CD4-positive, alpha-beta memory T cell (primary cell): ENCODE measurements around the gene AFG1L. TPM values are rescaled to one million over a fixed set of nuclear protein-coding genes. Genes with fewer than 3 reads are reported as not detected.

Experiments used
- CTCF ChIA-PET: fragments of 350-600 bp; sonication (Branson Sonifier 250); formaldehyde crosslinking; loops from one replicate; lab custom pipeline; 2021; ENCODE audit warnings: inconsistent platforms; ENCODE audit not compliant: partially characterized antibody; lab: Charles Lee
- POLR2A ChIA-PET: fragments of 350-600 bp; sonication (Branson Sonifier 250); formaldehyde crosslinking; loops from one replicate; lab custom pipeline; 2021; ENCODE audit not compliant: partially characterized antibody; lab: Charles Lee
- DNase-seq, 5 donors: peaks; one replicate each; pipeline versions ENCODE4 v3.0.0 to v3.0.0-alpha.2; 2020 to 2022; ENCODE audit warnings: mixed read lengths in 1 of 5
- H3K27ac ChIP-seq: one replicate; pipeline ENCODE4 v1.7.0; 2013; ENCODE audit warnings: low read depth, low read length
- H3K27me3 ChIP-seq: 2 replicates; pipeline ENCODE4 v1.7.0; 2013; ENCODE audit warnings: mild to moderate bottlenecking, low read length, moderate library complexity; ENCODE audit not compliant: insufficient read depth
- H3K36me3 ChIP-seq: 2 replicates; pipeline ENCODE4 v1.7.0; 2013; ENCODE audit warnings: mild to moderate bottlenecking, low read length, moderate library complexity; ENCODE audit not compliant: insufficient read depth
- H3K4me1 ChIP-seq: 2 replicates; pipeline ENCODE4 v1.7.0; 2013; ENCODE audit warnings: mild to moderate bottlenecking, low read length, moderate library complexity; ENCODE audit not compliant: insufficient read depth
- H3K4me3 ChIP-seq, 2 donors: one replicate each; pipeline ENCODE4 v1.7.0; 2013; ENCODE audit warnings: low read length in 2 of 2, mild to moderate bottlenecking in 1 of 2
- H3K9me3 ChIP-seq, 2 donors: one replicate each; pipeline ENCODE4 v1.7.0; 2013; ENCODE audit warnings: low read length in 2 of 2, control low read depth in 1 of 2; ENCODE audit not compliant: control insufficient read depth in 1 of 2
- H3K27ac Mint-ChIP-seq, 7 donors: one replicate each; pipeline ENCODE4 v1.8.0; 2020 to 2021; ENCODE audit warnings: mixed read lengths in 7 of 7, mild to moderate bottlenecking in 6 of 7, inconsistent platforms in 3 of 7, moderate library complexity in 3 of 7
- H3K27me3 Mint-ChIP-seq, 2 donors: one replicate each; pipeline ENCODE4 v1.8.0; 2020 to 2021; ENCODE audit warnings: mixed read lengths in 2 of 2
- H3K36me3 Mint-ChIP-seq, 2 donors: one replicate each; pipeline ENCODE4 v1.8.0; 2020 to 2021; ENCODE audit warnings: mixed read lengths in 2 of 2, inconsistent platforms in 1 of 2, mild to moderate bottlenecking in 1 of 2
- H3K4me1 Mint-ChIP-seq, 4 donors: one replicate each; pipeline ENCODE4 v1.8.0; 2020 to 2021; ENCODE audit warnings: mixed read lengths in 4 of 4, mild to moderate bottlenecking in 1 of 4
- H3K4me3 Mint-ChIP-seq, 8 donors: one replicate each; pipeline ENCODE4 v1.8.0; 2020 to 2021; ENCODE audit warnings: mixed read lengths in 8 of 8, mild to moderate bottlenecking in 7 of 8, moderate library complexity in 6 of 8, inconsistent platforms in 3 of 8
- H3K9me3 Mint-ChIP-seq, 8 donors: one replicate each; pipeline ENCODE4 v1.8.0; 2020 to 2021; ENCODE audit warnings: mixed read lengths in 8 of 8, mild to moderate bottlenecking in 5 of 8, inconsistent platforms in 3 of 8, moderate library complexity in 1 of 8
- intact Hi-C: fragments of 100-400 bp; cut with micrococcal nuclease; formaldehyde crosslinking; loops from one replicate; pipeline ENCODE4 v1.15.1; 2023
- polyA plus RNA-seq, 2 donors: library from polyadenylated mRNA; unstranded; fragments of 300-500 nt; fragmentation: Illumina TruSeq; gene quantifications; one replicate each; pipeline ENCODE4 v1.2.3, GENCODE V29; 2021
- total RNA-seq, 2 experiments: library from RNA; stranded (reverse); gene quantifications; one replicate each; pipeline ENCODE4 v1.2.3, GENCODE V29; 2021

AFG1L gene
- total and polyA plus RNA-seq, 4 experiments from 2014 or later = 1.5 to 6.6 (median 4.5) TPM

DNA sequence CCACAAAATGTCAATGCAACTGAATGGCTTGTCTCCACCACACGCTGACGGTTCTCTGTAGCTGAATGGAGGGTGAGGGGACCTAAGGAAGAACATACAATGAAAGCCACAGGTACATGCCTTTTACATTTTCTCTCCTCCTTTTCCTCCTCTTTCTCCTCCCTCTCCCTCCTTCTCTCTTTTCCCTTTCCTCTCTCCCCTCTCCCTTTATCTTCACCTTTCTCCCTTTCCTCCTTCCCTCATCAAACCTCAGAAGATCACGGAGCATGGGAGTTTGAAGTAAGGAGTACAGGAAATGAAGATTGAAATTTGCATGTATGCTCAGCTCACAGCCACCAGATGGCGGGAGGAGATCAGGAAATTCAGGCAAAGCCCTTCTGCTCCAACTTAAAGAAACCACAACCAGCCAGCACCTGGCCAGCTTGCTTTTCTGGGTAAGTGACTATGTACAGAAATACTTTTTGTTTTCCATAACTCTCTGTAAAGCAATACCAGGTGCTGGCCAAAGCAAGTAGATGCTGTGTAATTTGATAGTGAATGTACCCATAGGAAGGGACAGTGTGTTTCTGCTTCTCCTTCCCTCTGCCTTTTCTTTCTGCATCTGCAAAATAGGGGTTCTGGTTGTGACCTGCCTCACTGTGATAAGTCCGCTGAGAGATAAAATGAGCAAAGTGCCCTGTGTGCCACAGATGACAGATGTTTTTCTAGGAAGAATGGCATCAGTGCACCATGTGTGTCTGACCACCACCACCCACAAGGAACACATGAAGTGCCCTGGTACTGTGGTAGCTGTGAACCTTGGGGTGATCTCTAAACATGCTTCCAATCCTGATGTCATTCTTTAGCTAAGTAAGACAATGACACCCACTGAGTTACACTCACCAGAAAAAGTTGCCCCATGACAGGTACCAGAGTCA is 247.2 kb downstream of the AFG1L start:
- no peaks in the 10 kb centered on the region for H3K36me3 ChIP-seq
- no peaks in the 10 kb centered on the region for H3K27me3 ChIP-seq
- peaks cover 4 to 6% of the 10 kb centered on the region in 2 donors for H3K27me3 Mint-ChIP-seq
- H3K4me3 Mint-ChIP-seq = peak overlapping the region in 4 of 8 donors; percentile 16 to 71 (median 56)
- CTCF ChIA-PET = interaction anchor here (0.6 to 8.3 kb wide), 41 partner anchors 10 to 843 kb away, joined by 3 to 219 read pairs (median 4); partner anchors contain the start of genes ARMC2 and CD164
- peaks cover 8% of the 10 kb centered on the region for H3K4me1 ChIP-seq
- H3K4me3 ChIP-seq = no peak overlapping the region
- H3K9me3 ChIP-seq = no peaks in the 10 kb centered on the region
- no peak overlapping the region for H3K27ac ChIP-seq
- intact Hi-C loops = loop anchor here (1.0 to 5.0 kb wide), 6 partner anchors 15 to 841 kb away; no protein-coding TSS in a partner anchor
- H3K9me3 Mint-ChIP-seq = peaks cover 0 to 6% (median 0%) of the 10 kb centered on the region in 8 donors
- DNase-seq = peak; percentile 71 to 74 (median 73)
- no peak overlapping the region for H3K27ac Mint-ChIP-seq
- H3K4me1 Mint-ChIP-seq = peaks cover 6 to 17% (median 8%) of the 10 kb centered on the region in 4 donors
- POLR2A ChIA-PET = interaction anchor here (0.8 to 3.0 kb wide), 10 partner anchors 17 to 646 kb away, joined by 3 to 10 read pairs (median 4); partner anchors contain the start of gene SESN1
- no peaks in the 10 kb centered on the region for H3K36me3 Mint-ChIP-seq

GRCh38 chr6:108543175-108543940 is 248.5 kb downstream of the AFG1L start:
- Mint-ChIP-seq H3K27me3 (peaks cover 2 to 4% of the 10 kb centered on the region in 2 donors), H3K9me3 (peaks cover 0 to 6% (median 0%) of the 10 kb centered on the region in 8 donors), H3K4me1 (peaks cover 6 to 17% (median 8%) of the 10 kb centered on the region in 4 donors), H3K4me3 (no peak overlapping the region), H3K27ac (peak overlapping the region in 2 of 7 donors; percentile 25 to 43), H3K36me3 (no peaks in the 10 kb centered on the region)
- no peaks in the 10 kb centered on the region for H3K36me3 ChIP-seq
- ChIA-PET POLR2A (interaction anchor here (1.5 to 3.0 kb wide), 2 partner anchors 349 to 528 kb away, joined by 3 to 9 read pairs; no protein-coding TSS in a partner anchor), CTCF (interaction anchor here (0.9 to 8.3 kb wide), 20 partner anchors 9 to 836 kb away, joined by 3 to 219 read pairs (median 5); no protein-coding TSS in a partner anchor)
- no peaks in the 10 kb centered on the region for H3K9me3 ChIP-seq
- no peaks in the 10 kb centered on the region for H3K27me3 ChIP-seq
- H3K4me1 ChIP-seq = peaks cover 8% of the 10 kb centered on the region
- intact Hi-C loops = loop anchor here (5.0 kb wide), 1 partner anchor 644 kb away; no protein-coding TSS in a partner anchor
- no peak overlapping the region for H3K4me3 ChIP-seq
- no peak overlapping the region for H3K27ac ChIP-seq
- DNase-seq = no peak

DNA sequence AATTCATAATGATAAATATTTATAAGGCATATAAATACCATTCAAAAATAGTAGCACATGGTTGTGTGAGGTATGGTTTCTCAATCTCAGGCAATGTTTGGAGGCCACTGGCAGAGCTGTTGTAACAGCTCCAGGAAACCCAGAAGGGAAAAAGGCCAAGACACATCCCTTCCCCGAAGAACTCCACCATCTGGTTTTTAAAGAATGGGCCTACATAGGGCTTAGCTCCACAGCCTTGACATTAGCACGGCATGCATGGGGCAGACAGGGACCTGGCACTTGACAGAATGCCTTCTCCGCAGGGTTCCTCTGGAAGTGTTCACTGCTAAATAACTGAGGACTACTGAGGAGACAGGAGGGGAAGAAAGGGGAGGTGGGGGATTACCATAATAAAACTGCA is 249.8 kb downstream of the AFG1L start:
- H3K27ac Mint-ChIP-seq = no peak overlapping the region
- peaks cover 0 to 6% (median 0%) of the 10 kb centered on the region in 8 donors for H3K9me3 Mint-ChIP-seq
- peaks cover 2 to 3% of the 10 kb centered on the region in 2 donors for H3K27me3 Mint-ChIP-seq
- ChIA-PET POLR2A (interaction anchor here (0.8 to 2.4 kb wide), 2 partner anchors 15 to 528 kb away, joined by 3 to 8 read pairs; partner anchors contain the start of gene FOXO3), CTCF (interaction anchor here (0.9 to 8.3 kb wide), 9 partner anchors 10 to 841 kb away, joined by 3 to 219 read pairs (median 6); no protein-coding TSS in a partner anchor)
- no peak overlapping the region for H3K4me3 Mint-ChIP-seq
- Histone ChIP-seq H3K4me1 (peaks cover 8% of the 10 kb centered on the region), H3K27me3 (no peaks in the 10 kb centered on the region), H3K36me3 (no peaks in the 10 kb centered on the region), H3K9me3 (no peaks in the 10 kb centered on the region), H3K27ac (no peak overlapping the region), H3K4me3 (no peak overlapping the region)
- intact Hi-C loops = loop anchor here (5.0 kb wide), 1 partner anchor 643 kb away; no protein-coding TSS in a partner anchor
- DNase-seq = no peak
- H3K4me1 Mint-ChIP-seq = peaks cover 6 to 17% (median 8%) of the 10 kb centered on the region in 4 donors
- no peaks in the 10 kb centered on the region for H3K36me3 Mint-ChIP-seq

DNA sequence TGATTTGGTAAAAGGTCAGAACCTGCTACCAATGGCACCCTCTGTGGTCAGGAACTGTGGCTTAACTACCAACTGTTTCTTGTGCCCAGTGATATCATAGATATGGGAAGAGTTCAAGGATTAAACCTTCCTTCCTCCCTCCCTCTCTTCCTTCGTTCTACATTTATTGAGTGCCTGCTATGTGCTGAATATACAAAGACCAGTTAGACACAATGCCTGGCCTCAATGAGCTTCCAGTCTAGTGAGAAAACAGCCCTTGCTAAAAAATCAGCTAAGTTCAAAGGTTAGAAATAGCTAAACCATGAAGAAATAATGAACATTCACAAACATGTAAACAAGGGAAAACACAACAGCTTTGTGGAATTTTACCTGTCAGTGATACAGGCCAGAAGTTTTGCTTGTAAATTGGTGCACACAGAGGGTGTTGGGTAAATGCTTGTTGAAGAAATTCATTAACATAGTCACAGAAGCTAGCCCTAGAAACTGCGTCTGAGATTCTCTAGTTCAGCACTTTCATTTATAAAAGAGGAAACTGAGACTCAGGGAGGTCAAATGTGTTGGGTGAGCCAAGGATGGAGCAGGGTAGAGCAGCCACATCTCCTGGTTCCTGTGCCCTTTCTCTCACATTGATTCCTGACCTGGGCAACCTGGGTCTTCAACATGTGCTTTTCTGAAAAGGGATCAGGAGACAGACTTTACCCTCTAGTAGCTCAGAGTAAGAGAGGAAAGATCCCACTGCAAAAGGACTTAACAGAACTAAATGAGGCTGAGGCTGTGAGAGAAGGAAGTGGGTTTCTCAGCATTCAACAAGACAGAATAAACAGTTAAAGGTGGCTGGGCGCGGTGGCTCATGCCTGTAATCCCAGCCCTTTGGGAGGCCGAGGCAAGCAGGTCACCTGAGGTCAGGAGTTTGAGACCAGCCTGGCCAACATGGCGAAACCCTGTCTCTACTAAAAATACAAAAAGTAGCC is 251.5 kb downstream of the AFG1L start:
- Mint-ChIP-seq H3K4me3 (no peak overlapping the region), H3K27me3 (peaks cover 2% of the 10 kb centered on the region in 2 donors), H3K36me3 (no peaks in the 10 kb centered on the region), H3K4me1 (peaks cover 6 to 17% (median 8%) of the 10 kb centered on the region in 4 donors), H3K9me3 (no peaks in the 10 kb centered on the region), H3K27ac (peak overlapping the region in 5 of 7 donors; percentile 38 to 68 (median 52))
- ChIA-PET CTCF (interaction anchor here (0.8 to 8.3 kb wide), 6 partner anchors 237 to 526 kb away, joined by 3 to 219 read pairs (median 4); no protein-coding TSS in a partner anchor), POLR2A (interaction anchor here (2.4 kb wide), 1 partner anchor 13 kb away, joined by 8 read pairs; the partner anchor contains the start of gene FOXO3)
- H3K27me3 ChIP-seq = no peaks in the 10 kb centered on the region
- intact Hi-C loops = no loop called here
- no peak overlapping the region for H3K27ac ChIP-seq
- no peaks in the 10 kb centered on the region for H3K9me3 ChIP-seq
- DNase-seq = no peak
- no peaks in the 10 kb centered on the region for H3K36me3 ChIP-seq
- H3K4me3 ChIP-seq = no peak overlapping the region
- H3K4me1 ChIP-seq = peaks cover 8% of the 10 kb centered on the region

DNA sequence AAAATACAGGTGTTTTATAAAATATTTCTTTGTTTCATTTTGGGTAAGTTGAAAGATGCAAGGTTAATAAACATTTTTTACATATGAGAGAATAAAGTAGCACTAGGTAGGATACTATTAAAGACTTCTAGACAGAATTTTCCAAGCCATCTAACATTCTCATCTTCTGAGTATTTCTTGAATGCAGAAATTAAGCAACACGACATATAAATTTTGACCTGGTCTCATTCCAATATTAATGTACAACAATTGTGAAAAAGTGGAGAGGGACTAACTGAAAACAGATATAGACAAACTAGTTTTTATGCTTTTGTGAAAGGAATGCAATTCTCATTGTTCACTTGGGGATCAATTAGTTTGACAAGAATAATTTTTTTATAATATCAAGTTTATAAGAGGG is 254.4 kb downstream of the AFG1L start:
- no peaks in the 10 kb centered on the region for H3K36me3 ChIP-seq
- Mint-ChIP-seq H3K36me3 (no peaks in the 10 kb centered on the region), H3K4me3 (no peak overlapping the region), H3K4me1 (peaks cover 0 to 8% (median 2%) of the 10 kb centered on the region in 4 donors), H3K27me3 (peaks cover 0 to 2% of the 10 kb centered on the region in 2 donors), H3K27ac (no peak overlapping the region), H3K9me3 (no peaks in the 10 kb centered on the region)
- H3K4me1 ChIP-seq = no peaks in the 10 kb centered on the region
- ChIA-PET CTCF (no interaction called here), POLR2A (no interaction called here)
- H3K27me3 ChIP-seq = no peaks in the 10 kb centered on the region
- H3K9me3 ChIP-seq = no peaks in the 10 kb centered on the region
- intact Hi-C loops = no loop called here
- no peak for DNase-seq
- no peak overlapping the region for H3K4me3 ChIP-seq
- no peak overlapping the region for H3K27ac ChIP-seq

DNA sequence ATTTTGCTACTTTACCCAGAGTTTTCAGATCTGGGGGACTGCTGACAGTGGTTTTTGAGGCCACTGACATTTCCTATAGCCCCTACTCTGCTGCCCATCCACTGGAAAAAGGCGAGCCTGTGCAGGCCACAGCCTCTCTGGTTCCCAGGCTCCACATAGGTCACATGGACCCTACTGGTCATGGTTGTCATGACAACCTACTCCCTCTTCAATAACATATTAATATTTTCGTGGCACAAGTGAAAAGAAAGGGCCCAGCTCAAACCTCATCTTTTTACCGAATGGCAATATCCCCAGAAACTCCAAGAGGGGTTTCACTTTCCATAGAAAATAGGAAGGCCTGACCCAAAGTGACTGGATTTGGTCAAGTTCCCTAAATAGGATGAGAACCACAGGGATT is 254.9 kb downstream of the AFG1L start:
- peaks cover 0 to 8% (median 2%) of the 10 kb centered on the region in 4 donors for H3K4me1 Mint-ChIP-seq
- Histone ChIP-seq H3K9me3 (no peaks in the 10 kb centered on the region), H3K4me3 (no peak overlapping the region), H3K27me3 (no peaks in the 10 kb centered on the region), H3K4me1 (no peaks in the 10 kb centered on the region), H3K36me3 (no peaks in the 10 kb centered on the region), H3K27ac (no peak overlapping the region)
- H3K9me3 Mint-ChIP-seq = no peaks in the 10 kb centered on the region
- H3K4me3 Mint-ChIP-seq = no peak overlapping the region
- intact Hi-C loops = no loop called here
- CTCF ChIA-PET = no interaction called here
- no peak overlapping the region for H3K27ac Mint-ChIP-seq
- DNase-seq = no peak
- no peaks in the 10 kb centered on the region for H3K36me3 Mint-ChIP-seq
- POLR2A ChIA-PET = no interaction called here
- peaks cover 0 to 2% of the 10 kb centered on the region in 2 donors for H3K27me3 Mint-ChIP-seq
